Middle frontal gyrus (tissue), 1 donor: Measurements from ENCODE around the gene RO60.

ENCODE experiments used
- DNase-seq: peaks from one replicate; pipeline ENCODE4 v3.0.0-alpha.2; 2015; ENCODE audit warnings: low spot score; ENCODE audit errors: extremely low spot score

Gene RO60

DNA sequence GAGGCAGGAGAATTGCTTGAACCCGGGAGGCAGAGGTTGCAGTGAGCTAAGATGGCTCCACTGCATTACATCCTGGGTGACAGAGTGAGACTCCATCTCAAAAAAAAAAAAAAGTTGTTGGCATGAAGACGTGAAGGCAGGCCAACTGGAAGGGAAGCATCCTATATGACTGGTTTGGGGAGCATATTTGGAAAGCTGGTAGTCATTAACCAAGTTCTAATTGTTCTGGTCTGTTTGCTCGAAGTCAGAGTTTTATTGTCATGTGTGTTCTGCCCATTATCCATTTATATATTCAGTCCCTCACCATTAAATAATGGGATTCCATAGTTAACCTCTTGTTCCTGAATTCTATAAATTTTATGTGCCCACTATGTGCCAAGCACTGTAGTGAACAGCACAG is 49.1 kb downstream of the RO60 start:
- no peak for DNase-seq
